Measurements from ENCODE around the gene MCM9. TPM values are rescaled to one million over a fixed set of nuclear protein-coding genes. Genes with fewer than 3 reads are reported as not detected.
A peak's percentile ranks its signal among the peaks of the same experiment; 100 is the strongest.
"Not testable (repeated sequence)": the region's sequence is repeated elsewhere in the genome, so short reads cannot be mapped to it uniquely, and the experiment has no call there.

The MCM9 gene
- total and polyA plus RNA-seq, 8 donors = 5.0 to 14.4 (median 7.7) TPM

- no peak for ATAC-seq
- no peaks in the 10 kb centered on the region for H3K4me1 ChIP-seq
- H3K27me3 ChIP-seq = no peaks in the 10 kb centered on the region
- no peak overlapping the region for H3K27ac ChIP-seq
- no peaks in the 10 kb centered on the region for H3K36me3 ChIP-seq
- H3K4me3 ChIP-seq = no peak overlapping the region
- H3K9me3 ChIP-seq = no peaks in the 10 kb centered on the region
- FAIRE-seq = peak; percentile 59
- no peak for TF ChIP-seq CTCF (IDR thresholded peaks at IDR 0.05)
- WGBS, 2 donors = 95% methylated on average over 2 of the region's 2 CpGs
- intact Hi-C loops (cut with DNase I) = no loop called here
- no peak for DNase-seq
These were observed 64.9 kb downstream of the MCM9 start for GRCh38 chr6:118869894-118870589.

- no peaks in the 10 kb centered on the region for H3K9me3 ChIP-seq
- no peak overlapping the region for H3K27ac ChIP-seq
- no peaks in the 10 kb centered on the region for H3K36me3 ChIP-seq
- no peaks in the 10 kb centered on the region for H3K27me3 ChIP-seq
- H3K4me3 ChIP-seq = no peak overlapping the region
- ATAC-seq = no peak
- no peaks in the 10 kb centered on the region for H3K4me1 ChIP-seq
- TF ChIP-seq CTCF (IDR thresholded peaks at IDR 0.05) = no peak
- DNase-seq = no peak
- intact Hi-C loops (cut with DNase I) = no loop called here
- WGBS, 2 donors = 94 to 99% methylated on average over 2 of the region's 2 CpGs
- no peak for FAIRE-seq
These were observed 65.6 kb downstream of the MCM9 start for GRCh38 chr6:118869350-118869749.

GRCh38 chr6:118868901-118869300, 66.1 kb downstream of the MCM9 start:
- ATAC-seq; intact Hi-C loops (cut with DNase I); H3K36me3 ChIP-seq; H3K27me3 ChIP-seq; H3K4me3 ChIP-seq; H3K9me3 ChIP-seq; DNase-seq; H3K4me1 ChIP-seq; H3K27ac ChIP-seq; FAIRE-seq: not testable (repeated sequence)
- 93 to 94% methylated on average over 2 of the region's 2 CpGs for WGBS, 2 donors

- Histone ChIP-seq H3K36me3 (no peaks in the 10 kb centered on the region), H3K27me3 (no peaks in the 10 kb centered on the region), H3K9me3 (no peaks in the 10 kb centered on the region), H3K4me3 (no peak overlapping the region), H3K27ac (no peak overlapping the region), H3K4me1 (no peaks in the 10 kb centered on the region)
- DNase-seq = no peak
- no peak for ATAC-seq
- WGBS, 2 donors = 97 to 99% methylated on average over 4 of the region's 4 CpGs
- intact Hi-C loops (cut with DNase I) = no loop called here
- no peak for FAIRE-seq
- no peak for TF ChIP-seq CTCF (IDR thresholded peaks at IDR 0.05)
These were observed 67.8 kb downstream of the MCM9 start for GRCh38 chr6:118867181-118867580.

- Histone ChIP-seq H3K4me3 (no peak overlapping the region), H3K27me3 (no peaks in the 10 kb centered on the region), H3K9me3 (no peaks in the 10 kb centered on the region), H3K36me3 (no peaks in the 10 kb centered on the region), H3K4me1 (no peaks in the 10 kb centered on the region), H3K27ac (no peak overlapping the region)
- FAIRE-seq = no peak
- ATAC-seq = no peak
- DNase-seq = no peak
- WGBS, 2 donors = 51 to 68% methylated on average over 2 of the region's 2 CpGs
- TF ChIP-seq CTCF (IDR thresholded peaks at IDR 0.05) = no peak
- intact Hi-C loops (cut with DNase I) = no loop called here
These were observed 69.9 kb downstream of the MCM9 start for GRCh38 chr6:118865100-118865391.

All from pancreas (tissue), 10 donors.